Iris pigment epithelial cell (primary cell): ENCODE measurements around the gene KNDC1.

ENCODE experiments used
- DNase-seq: peaks from one replicate; pipeline ENCODE4 v3.0.0-alpha.2; 2011; ENCODE audit warnings: low read depth

The KNDC1 gene

DNA sequence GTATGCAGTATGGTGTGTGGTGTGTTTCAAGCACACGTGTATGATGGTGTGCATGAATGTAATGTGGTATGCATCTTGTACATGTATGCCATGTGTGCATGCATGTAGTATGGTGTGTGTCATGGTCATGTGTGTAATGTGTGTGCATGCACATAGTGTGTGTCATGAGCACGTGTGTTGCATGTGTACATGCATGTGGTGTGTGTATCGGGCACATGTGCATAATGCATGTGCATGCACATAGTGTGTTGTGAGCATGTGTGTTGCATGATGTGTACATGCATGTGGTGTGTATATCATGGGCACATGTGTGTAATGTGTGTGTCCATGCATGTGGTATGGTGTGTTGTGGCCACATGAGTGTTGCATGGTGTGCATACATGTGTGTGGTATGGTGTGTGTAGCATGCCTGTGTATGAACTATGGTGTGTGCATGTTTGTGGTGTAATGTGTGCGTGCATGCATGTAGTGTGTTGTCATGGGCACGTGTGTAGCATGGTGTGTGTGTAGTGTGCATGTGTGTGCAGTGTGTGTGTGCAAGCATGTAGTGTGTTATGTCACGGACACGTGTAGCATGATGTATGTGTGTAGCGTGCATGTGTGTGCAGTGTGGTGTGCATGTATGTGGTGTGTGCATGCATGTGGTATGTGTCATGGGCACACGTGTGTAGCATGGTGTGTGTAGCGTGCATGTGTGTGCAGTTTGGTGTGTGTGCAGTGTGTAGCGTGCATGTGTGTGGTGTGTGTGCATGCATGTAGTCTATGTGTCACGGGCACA is 17.6 kb downstream of the KNDC1 start:
- no peak for DNase-seq

- DNase-seq: no peak
These were observed 18.5 kb downstream of the KNDC1 start for GRCh38 chr10:133178357-133179127.

GRCh38 chr10:133179128-133179520 is 19.1 kb downstream of the KNDC1 start:
- DNase-seq: no peak

DNA sequence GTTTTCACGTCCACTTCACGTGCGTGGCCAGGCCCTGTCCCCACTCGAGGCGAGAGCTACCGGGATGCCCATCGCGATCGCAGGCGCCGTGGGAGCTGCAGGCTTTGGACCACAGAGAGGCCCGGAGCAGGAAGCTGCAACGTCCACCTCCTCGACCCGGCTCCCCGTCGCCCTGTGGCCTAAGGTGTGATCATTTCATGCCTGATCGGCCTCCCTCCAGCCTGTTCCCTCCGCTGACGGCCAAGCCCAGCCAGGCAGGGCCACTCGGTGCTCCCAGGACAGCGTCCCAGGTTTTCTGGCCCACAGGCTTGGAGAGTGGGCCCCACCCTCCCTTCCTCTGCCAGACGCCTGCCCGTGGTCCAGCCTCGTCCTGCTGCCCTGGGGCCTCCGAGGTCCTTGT is 19.6 kb downstream of the KNDC1 start:
- DNase-seq: no peak

DNA sequence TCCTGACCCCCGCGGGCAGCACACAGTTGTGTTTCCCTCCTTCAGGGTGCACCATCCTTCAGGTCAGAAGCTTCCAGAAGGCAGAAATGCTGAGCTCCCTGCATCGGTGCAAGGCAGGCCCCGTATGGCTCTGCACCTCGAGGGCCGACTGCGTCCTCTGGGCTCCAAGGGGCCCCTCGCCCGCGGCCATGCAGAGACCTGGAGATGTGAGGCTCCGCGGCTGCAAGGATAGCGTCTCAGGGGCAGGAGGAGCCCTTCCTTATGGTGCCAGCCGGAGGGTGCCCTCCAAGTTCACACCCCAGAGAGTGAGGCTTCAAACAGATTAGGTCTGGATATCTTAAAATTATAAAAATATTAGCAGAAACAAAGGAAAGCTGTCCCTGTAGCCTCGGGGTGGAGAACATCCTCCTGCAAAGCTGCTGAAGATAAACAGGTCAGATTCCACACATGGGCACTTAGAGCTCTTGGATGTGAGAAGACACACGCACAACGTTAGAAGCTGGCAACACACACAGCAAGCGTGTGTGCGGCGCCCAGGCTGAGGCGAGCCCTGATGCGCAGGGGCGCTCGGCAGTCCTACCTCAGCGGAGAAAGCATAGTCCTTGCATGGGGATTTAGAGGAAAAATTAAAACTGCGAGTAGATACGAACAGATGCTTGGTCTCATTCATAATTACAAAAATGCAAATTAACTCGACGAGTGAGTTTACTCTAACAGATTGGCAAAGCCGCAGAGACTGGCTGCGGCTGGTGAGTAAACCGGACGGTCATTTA is 20.4 kb downstream of the KNDC1 start:
- DNase-seq: no peak

DNA sequence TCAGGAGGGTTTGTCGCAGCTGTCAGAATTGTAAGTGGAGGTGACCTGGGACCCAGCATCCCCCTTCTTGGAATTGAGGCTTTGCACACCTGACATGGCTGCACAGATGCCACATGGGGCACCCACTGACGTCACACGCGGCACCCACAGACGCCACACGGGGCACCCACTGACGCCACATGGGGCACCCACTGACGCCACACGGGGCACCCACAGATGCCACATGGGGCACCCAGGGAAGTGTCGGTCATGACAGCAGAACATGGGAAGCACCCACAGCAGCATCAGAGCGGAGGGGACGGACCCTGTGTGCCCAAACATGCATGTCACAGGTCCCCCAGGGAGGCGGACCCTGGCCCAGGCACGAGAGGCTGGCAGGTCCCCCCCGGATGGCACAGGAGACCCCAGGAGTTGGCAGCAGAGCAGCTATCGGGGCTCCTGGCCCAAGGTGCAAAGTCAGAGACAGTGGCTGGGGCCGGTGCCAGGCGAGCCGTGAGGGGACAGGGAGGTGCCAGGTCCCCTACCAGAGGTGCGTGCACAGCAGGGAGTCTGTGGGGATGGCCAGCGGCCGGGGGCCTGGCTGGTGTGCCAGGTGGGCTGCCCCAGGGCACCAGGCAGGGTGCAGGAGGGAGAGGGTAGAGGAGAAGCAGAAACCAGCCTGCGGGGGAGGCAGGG is 21.1 kb downstream of the KNDC1 start:
- no peak for DNase-seq

DNA sequence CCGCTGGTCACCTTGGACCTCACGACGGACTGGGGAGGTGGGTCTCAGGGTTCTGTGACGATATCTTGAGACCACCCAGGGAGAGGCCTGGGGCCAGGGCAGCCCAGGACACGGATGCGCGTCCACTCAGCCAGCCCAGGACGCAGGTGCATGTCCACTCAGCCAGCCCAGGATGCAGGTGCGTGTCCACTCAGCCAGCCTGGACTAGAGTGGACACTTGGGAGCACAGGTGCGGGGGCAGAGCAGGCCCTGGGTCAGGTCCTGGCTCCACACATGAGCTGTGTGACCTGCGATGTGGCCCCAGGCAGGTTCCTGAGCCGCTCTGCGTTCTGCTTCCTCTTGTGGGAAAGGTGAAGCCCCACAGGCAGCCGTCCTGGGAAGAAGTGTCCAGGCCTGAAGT is 22.2 kb downstream of the KNDC1 start:
- no peak for DNase-seq

- no peak for DNase-seq
These were observed 23.0 kb downstream of the KNDC1 start for GRCh38 chr10:133182791-133183645.

DNA sequence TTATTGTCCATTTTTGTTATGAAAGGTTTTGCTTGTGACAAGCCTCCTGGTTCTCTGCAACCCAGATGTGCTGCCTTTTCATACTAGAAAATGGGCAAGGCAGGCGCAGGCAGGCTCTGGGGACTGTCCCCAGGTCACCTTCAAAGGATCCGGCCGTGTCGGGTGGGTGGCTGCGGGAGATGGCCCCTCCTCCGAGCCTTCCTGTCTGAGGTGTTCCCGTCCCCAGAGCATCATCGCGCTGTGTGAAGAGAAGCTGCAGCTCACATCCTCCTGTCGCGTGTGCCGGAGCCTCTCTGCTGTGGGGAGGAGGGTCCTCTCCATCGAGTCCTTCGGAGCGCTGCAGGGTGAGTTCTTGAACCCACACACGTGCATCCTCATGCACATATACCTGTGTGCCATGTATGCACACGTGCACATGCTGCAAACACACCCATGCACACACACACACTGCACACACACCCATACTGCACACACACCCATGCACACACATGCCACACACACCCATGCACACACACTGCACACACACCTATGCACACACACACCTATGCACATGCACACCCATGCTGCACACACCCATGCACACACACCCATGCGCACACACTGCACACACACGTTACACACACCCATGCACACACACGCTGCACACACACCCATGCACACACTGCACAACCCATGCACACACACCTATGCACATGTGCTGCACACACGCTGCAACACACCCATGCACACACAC is 23.8 kb downstream of the KNDC1 start:
- DNase-seq: no peak

DNA sequence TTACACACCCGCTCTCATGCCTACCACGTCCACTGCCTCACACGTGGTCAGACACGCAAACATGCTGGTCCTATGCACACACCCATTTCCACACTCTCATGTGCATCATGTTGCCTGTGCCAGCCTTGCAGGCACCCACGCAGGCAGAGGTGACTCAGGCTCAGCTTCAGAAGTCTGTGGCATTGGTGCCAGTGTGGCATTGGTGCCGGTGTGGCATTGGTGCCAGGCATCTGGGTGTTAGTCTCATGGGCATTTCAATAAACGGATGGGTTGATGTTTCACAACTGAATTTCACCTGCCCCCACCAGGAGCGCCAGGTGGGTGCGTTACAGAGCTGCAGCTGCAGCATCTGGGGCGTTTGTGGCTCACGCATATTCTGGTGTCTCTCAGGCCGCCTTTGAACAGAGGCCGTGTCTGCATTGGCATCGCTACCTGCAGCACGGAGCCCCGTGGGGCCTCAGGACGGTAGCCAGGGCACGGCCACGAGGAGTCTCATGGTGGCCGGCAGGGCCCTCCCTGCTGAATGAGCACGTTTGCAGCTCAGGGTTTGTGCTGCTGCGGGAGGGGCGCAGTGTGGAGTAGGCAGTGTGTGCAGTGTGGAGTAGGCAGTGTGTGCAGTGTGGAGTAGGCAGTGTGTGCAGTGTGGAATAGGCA is 24.7 kb downstream of the KNDC1 start:
- DNase-seq: no peak

DNA sequence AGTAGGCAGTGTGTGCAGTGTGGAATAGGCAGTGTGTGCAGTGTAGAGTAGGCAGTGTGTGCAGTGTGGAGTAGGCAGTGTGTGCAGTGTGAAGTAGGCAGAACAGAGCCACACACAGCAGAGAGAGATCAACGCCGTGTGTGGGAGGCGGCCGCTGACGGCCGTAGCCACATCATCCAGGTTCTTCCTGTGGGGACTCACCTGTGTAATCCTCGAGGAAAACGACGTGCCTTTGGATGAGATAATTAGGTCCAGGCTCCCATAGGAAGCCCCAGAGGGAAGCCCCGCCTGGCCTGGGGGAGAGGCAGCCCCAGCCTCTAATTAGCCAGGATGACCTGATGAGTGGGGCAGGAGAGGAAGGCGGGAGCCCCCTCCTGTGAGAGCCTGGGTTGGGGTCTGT is 25.4 kb downstream of the KNDC1 start:
- DNase-seq: no peak

DNA sequence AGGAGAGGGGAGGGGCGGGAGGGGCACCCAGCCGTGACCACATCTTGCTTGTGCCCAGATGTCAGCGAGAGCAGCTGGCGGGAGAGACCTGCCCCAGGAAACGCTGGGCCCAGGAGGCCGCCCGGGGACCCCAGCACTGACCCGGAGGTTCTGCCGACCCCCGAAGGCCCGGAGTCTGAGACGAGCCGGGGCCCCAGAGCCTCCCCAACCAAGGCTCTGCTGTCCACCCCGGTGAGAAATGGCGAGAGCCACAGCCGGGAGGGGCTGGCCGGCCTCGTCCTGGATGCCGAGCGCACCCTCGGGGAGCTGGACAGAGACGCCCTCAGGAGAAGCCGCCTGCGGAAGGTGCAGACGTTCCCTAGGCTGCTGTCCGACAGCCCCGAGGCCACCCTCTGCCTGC is 25.9 kb downstream of the KNDC1 start:
- no peak for DNase-seq

DNA sequence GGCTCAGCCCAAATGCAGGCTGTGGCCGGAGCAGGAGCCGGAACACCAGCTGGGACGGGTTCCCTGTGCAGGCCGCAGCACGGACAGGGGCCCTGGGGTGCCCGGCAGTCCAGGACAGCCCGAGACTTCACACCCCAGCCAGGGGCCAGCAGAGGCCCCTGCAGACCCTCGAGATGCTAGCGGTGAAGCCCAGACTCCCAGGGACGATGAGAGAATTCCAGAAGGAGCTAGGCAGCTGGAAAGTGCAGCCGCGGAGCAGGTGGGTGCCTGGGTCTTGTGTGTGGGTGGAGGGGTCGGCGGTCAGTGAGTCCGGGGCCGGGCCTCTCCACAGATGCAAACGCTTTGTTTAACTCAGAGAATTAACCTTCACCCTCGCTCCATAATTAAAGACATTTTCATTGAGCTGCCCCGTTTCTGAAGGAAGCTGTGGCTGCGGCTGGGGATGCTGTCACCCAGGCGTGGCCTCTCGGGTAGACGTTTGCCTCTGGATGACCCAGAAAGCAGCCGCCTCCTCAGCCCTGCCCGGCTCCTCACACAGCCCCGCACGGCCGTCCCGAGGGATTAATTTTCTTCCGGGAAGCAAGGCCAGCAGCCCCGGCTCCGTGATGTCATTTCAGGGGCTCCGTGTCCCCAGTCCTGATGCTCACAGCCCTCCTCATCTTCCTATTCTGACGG is 26.5 kb downstream of the KNDC1 start:
- no peak for DNase-seq

DNA sequence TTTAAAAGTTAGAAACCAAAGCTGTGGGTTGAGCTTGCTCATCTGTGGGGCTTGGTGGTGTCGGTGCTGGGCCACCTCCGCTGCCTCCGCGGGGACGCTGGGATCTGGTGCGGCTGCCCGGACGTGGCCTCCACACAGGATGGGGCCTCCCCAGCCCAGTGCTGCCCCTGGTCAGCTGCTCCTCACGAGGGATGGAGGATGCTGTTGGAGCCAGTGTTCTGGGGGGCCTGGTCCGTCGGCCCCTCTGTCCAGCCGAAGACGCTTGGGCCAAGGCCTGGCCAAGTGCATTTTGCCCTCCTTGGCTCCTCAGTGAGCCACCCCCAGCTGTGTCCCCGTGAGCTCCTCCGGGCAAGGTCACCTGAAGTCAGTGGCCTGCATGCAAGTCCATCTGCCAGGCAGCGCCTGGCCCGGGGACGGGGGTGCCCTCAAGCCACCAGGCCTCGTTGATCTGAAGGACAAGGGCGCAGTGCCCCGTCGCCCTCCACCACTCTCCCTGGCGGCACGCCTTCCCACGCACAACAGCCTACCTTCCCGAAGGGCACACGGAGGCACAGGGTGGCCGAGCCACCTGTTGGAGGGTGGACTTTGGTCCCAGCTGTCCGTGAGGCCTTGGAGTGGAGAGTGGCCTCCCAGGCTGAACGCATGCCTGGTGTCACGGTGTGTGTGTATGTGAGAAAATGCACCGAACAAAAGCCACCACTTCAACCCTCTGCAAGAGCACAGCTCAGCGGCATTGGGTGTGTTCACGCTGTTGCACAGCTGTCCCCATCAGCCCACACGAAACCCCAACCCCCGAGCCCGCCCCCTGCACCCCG is 27.3 kb downstream of the KNDC1 start:
- no peak for DNase-seq

GRCh38 chr10:133187906-133188681 is 28.1 kb downstream of the KNDC1 start:
- DNase-seq: no peak

GRCh38 chr10:133189256-133189655 is 29.2 kb downstream of the KNDC1 start:
- no peak for DNase-seq

GRCh38 chr10:133189726-133190125 is 29.7 kb downstream of the KNDC1 start:
- DNase-seq: no peak

- DNase-seq: no peak
These were observed 30.2 kb downstream of the KNDC1 start for GRCh38 chr10:133190225-133190624.
